HepG2 (cell line): ENCODE results near the gene METTL27. TPM values are rescaled to one million over a fixed set of nuclear protein-coding genes. Genes with fewer than 3 reads are reported as not detected.

Experiments
- DMAP1 ChIP-seq: IDR thresholded peaks from 2 replicates; pipeline ENCODE4 v1.6.1; 2016
- FOXO1 ChIP-seq: sonication (generic); formaldehyde crosslinking; IDR thresholded peaks from 2 replicates; pipeline ENCODE4 v1.4.0; 2020; ENCODE audit warnings: missing genetic modification reagents
- GATAD2A ChIP-seq: IDR thresholded peaks from 2 replicates; pipeline ENCODE4 v1.6.1; 2016
- JDP2 ChIP-seq: sonication (generic); formaldehyde crosslinking; IDR thresholded peaks from 2 replicates; pipeline ENCODE4 v1.8.1; 2022; ENCODE audit warnings: missing genetic modification reagents, borderline replicate concordance
- KDM5B ChIP-seq: sonication (generic); formaldehyde crosslinking; IDR thresholded peaks from 2 replicates; pipeline ENCODE4 v1.4.0; 2020; ENCODE audit warnings: missing genetic modification reagents, mild to moderate bottlenecking, borderline replicate concordance
- KLF15 ChIP-seq: sonication (generic); formaldehyde crosslinking; IDR thresholded peaks from 2 replicates; pipeline ENCODE4 v1.8.1; 2023; ENCODE audit warnings: borderline replicate concordance, mild to moderate bottlenecking, inconsistent platforms, missing genetic modification reagents, mixed read lengths
- MEF2D ChIP-seq: sonication (generic); formaldehyde crosslinking; IDR thresholded peaks from 2 replicates; pipeline ENCODE4 v1.5.1; 2020; ENCODE audit warnings: mild to moderate bottlenecking, missing genetic modification reagents
- MYC ChIP-seq: sonication (generic); formaldehyde crosslinking; IDR thresholded peaks from 2 replicates; pipeline ENCODE4 v1.9.0; 2021; ENCODE audit warnings: missing genetic modification reagents, borderline replicate concordance
- NCOA5 ChIP-seq: sonication (generic); formaldehyde crosslinking; IDR thresholded peaks from 2 replicates; pipeline ENCODE4 v1.4.0; 2020; ENCODE audit warnings: missing genetic modification reagents
- NFE2L2 ChIP-seq: fragments of 150-350 bp; IDR thresholded peaks from 2 replicates; pipeline ENCODE4 v1.6.1; 2014; ENCODE audit warnings: low read length
- NFRKB ChIP-seq: fragments of 450-650 bp; IDR thresholded peaks from 2 replicates; pipeline ENCODE4 v1.6.1; 2017
- PLRG1 ChIP-seq: fragments of 450-650 bp; conservative IDR thresholded peaks from 2 replicates; pipeline ENCODE4 v1.6.1; 2016
- POLR2AphosphoS5 ChIP-seq: IDR thresholded peaks from 2 replicates; pipeline ENCODE4 v1.6.1; 2012; ENCODE audit warnings: low read depth, low read length
- RBFOX2 ChIP-seq: fragments of 200-400 bp; formaldehyde crosslinking; IDR thresholded peaks from 2 replicates; pipeline ENCODE4 v1.6.1; 2017; ENCODE audit warnings: low read depth, mild to moderate bottlenecking, low read length
- SMYD3 ChIP-seq: sonication (generic); formaldehyde crosslinking; IDR thresholded peaks from 2 replicates; pipeline ENCODE4 v1.8.1; 2023; ENCODE audit warnings: mild to moderate bottlenecking, missing genetic modification reagents
- SP4 ChIP-seq: sonication (generic); formaldehyde crosslinking; IDR thresholded peaks from 2 replicates; pipeline ENCODE4 v1.8.1; 2023; ENCODE audit warnings: mild to moderate bottlenecking, missing genetic modification reagents
- TGIF2 ChIP-seq: IDR thresholded peaks from 2 replicates; pipeline ENCODE4 v1.6.1; 2016; ENCODE audit warnings: control low read depth, missing compliant biosample characterization
- ZBTB26 ChIP-seq: IDR thresholded peaks from 2 replicates; pipeline ENCODE4 v1.6.1; 2016; ENCODE audit warnings: missing compliant biosample characterization, missing genetic modification reagents, borderline replicate concordance
- ZNF101 ChIP-seq: sonication (generic); formaldehyde crosslinking; IDR thresholded peaks from 2 replicates; pipeline ENCODE4 v1.4.0; 2020; ENCODE audit warnings: mild to moderate bottlenecking, low read depth, missing genetic modification reagents, borderline replicate concordance
- ZNF121 ChIP-seq: sonication (generic); formaldehyde crosslinking; IDR thresholded peaks from 2 replicates; pipeline ENCODE4 v1.5.0; 2020; ENCODE audit warnings: mild to moderate bottlenecking, missing genetic modification reagents
- ZNF256 ChIP-seq: sonication (generic); formaldehyde crosslinking; conservative IDR thresholded peaks from 2 replicates; pipeline ENCODE4 v1.4.0; 2020; ENCODE audit warnings: missing genetic modification reagents
- ZNF451 ChIP-seq: sonication (generic); formaldehyde crosslinking; IDR thresholded peaks from 2 replicates; pipeline ENCODE4 v1.5.0; 2020; ENCODE audit warnings: mild to moderate bottlenecking, missing genetic modification reagents
- ZNF614 ChIP-seq: IDR thresholded peaks from 2 replicates; pipeline ENCODE4 v1.6.1; 2018; ENCODE audit warnings: missing biosample characterization, missing genetic modification reagents, inconsistent platforms, borderline replicate concordance
- ZNF704 ChIP-seq: sonication (generic); formaldehyde crosslinking; IDR thresholded peaks from 2 replicates; pipeline ENCODE4 v1.8.1; 2023; ENCODE audit warnings: mild to moderate bottlenecking, inconsistent platforms, moderate library complexity, missing genetic modification reagents, borderline replicate concordance
- ZNF713 ChIP-seq: sonication (generic); formaldehyde crosslinking; IDR thresholded peaks from 2 replicates; pipeline ENCODE4 v1.4.0; 2020; ENCODE audit warnings: mild to moderate bottlenecking, missing genetic modification reagents
- ZNF740 ChIP-seq: sonication (generic); formaldehyde crosslinking; IDR thresholded peaks from 2 replicates; pipeline ENCODE4 v1.4.0; 2020; ENCODE audit warnings: missing genetic modification reagents
- polyA plus RNA-seq, 8 experiments: library from polyadenylated mRNA; depleted of rRNA in 3 of 8; stranded (reverse) in 7 of 8; unstranded in 1 of 8; fragments of >200 nt; fragmentation: Illumina TruSeq in 4 of 8; extraction: Trizol in 4 of 8; gene quantifications; 2 replicates each; pipeline versions ENCODE4 v1.2.1 to v1.2.3, GENCODE V29; 2011 to 2016; ENCODE audit warnings: low read depth in 4 of 8, missing spikeins in 1 of 8, mixed read lengths in 1 of 8; ENCODE audit not compliant: insufficient read depth in 1 of 8
- total RNA-seq, 5 experiments: library from RNA; depleted of rRNA; stranded (reverse); fragments of >200 nt; fragmentation: Illumina TruSeq; extraction: Trizol; gene quantifications; 2 replicates each; pipeline ENCODE4 v1.2.3, GENCODE V29; 2016; ENCODE audit warnings: low read depth in 1 of 5
- TF ChIP-seq, protein P1 (sequence below): sonication (generic); formaldehyde crosslinking; IDR thresholded peaks from 2 replicates; pipeline ENCODE4 v1.4.0; 2020; ENCODE audit warnings: missing genetic modification reagents, borderline replicate concordance

Gene METTL27
- total and polyA plus RNA-seq, 2 of the 13 experiments (the other 11 are each of a cell fraction or from before 2014, with no cell fraction given): 2.0 to 3.0 TPM

DNA sequence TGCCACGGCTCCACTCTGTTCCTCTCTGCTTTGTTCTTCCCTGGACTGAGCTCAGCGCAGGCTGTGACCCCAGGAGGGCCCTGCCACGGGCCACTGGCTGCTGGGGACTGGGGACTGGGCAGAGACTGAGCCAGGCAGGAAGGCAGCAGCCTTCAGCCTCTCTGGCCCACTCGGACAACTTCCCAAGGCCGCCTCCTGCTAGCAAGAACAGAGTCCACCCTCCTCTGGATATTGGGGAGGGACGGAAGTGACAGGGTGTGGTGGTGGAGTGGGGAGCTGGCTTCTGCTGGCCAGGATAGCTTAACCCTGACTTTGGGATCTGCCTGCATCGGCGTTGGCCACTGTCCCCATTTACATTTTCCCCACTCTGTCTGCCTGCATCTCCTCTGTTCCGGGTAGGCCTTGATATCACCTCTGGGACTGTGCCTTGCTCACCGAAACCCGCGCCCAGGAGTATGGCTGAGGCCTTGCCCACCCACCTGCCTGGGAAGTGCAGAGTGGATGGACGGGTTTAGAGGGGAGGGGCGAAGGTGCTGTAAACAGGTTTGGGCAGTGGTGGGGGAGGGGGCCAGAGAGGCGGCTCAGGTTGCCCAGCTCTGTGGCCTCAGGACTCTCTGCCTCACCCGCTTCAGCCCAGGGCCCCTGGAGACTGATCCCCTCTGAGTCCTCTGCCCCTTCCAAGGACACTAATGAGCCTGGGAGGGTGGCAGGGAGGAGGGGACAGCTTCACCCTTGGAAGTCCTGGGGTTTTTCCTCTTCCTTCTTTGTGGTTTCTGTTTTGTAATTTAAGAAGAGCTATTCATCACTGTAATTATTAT lies 10.3 kb downstream of the METTL27 start (continued):
- no peak for TF ChIP-seq ZNF704 (CRISPR knock-in tag)
- TF ChIP-seq SMYD3: no peak
- no peak for TF ChIP-seq ZNF256 (CRISPR knock-in tag)
- peak; percentile 44; the same call in 1 of the 2 replicates for TF ChIP-seq SP4 (CRISPR knock-in tag)
- no peak for TF ChIP-seq KLF15 (CRISPR knock-in tag)
- TF ChIP-seq NFRKB: no peak
- peak; percentile 41; the same call in 1 of the 2 replicates for TF ChIP-seq FOXO1 (CRISPR knock-in tag)
- no peak for TF ChIP-seq PLRG1
- TF ChIP-seq ZNF101 (CRISPR knock-in tag): 0 out of 2 replicates have a peak, but pooled peaks have one; percentile 47
- no peak for TF ChIP-seq DMAP1 (CRISPR knock-in tag)
- TF ChIP-seq ZNF121 (CRISPR knock-in tag): peak; percentile 24; the same call in 1 of the 2 replicates
- no peak for TF ChIP-seq ZNF740 (CRISPR knock-in tag)
- TF ChIP-seq NFE2L2: no peak
- TF ChIP-seq KDM5B (CRISPR knock-in tag): 0 out of 2 replicates have a peak, but pooled peaks have one; percentile 20
- no peak for TF ChIP-seq JDP2 (CRISPR knock-in tag)
- no peak for TF ChIP-seq ZNF713 (CRISPR knock-in tag)
- TF ChIP-seq TGIF2 (CRISPR knock-in tag): peak; percentile 26; the same call in 1 of the 2 replicates
- no peak for TF ChIP-seq MEF2D (CRISPR knock-in tag)
- TF ChIP-seq ZNF451: 0 out of 2 replicates have a peak, but pooled peaks have one; percentile 64
- TF ChIP-seq ZBTB26 (CRISPR knock-in tag): no peak
- TF ChIP-seq, protein P1, sequence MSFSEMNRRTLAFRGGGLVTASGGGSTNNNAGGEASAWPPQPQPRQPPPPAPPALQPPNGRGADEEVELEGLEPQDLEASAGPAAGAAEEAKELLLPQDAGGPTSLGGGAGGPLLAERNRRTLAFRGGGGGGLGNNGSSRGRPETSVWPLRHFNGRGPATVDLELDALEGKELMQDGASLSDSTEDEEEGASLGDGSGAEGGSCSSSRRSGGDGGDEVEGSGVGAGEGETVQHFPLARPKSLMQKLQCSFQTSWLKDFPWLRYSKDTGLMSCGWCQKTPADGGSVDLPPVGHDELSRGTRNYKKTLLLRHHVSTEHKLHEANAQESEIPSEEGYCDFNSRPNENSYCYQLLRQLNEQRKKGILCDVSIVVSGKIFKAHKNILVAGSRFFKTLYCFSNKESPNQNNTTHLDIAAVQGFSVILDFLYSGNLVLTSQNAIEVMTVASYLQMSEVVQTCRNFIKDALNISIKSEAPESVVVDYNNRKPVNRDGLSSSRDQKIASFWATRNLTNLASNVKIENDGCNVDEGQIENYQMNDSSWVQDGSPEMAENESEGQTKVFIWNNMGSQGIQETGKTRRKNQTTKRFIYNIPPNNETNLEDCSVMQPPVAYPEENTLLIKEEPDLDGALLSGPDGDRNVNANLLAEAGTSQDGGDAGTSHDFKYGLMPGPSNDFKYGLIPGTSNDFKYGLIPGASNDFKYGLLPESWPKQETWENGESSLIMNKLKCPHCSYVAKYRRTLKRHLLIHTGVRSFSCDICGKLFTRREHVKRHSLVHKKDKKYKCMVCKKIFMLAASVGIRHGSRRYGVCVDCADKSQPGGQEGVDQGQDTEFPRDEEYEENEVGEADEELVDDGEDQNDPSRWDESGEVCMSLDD (CRISPR knock-in tag): no peak
- no peak for TF ChIP-seq ZNF614 (CRISPR knock-in tag)
- 0 out of 2 replicates have a peak, but pooled peaks have one; percentile 5 for TF ChIP-seq POLR2AphosphoS5
- TF ChIP-seq MYC: 0 out of 2 replicates have a peak, but pooled peaks have one; percentile 13
- TF ChIP-seq NCOA5 (CRISPR knock-in tag): no peak
- peak; percentile 4; the same call in 1 of the 2 replicates for TF ChIP-seq RBFOX2
- TF ChIP-seq GATAD2A (CRISPR knock-in tag): no peak
